ENCODE results near the gene HCRTR2.
"Not testable (repeated sequence)": the region's sequence is repeated elsewhere in the genome, so short reads cannot be mapped to it uniquely, and the experiment has no call there.

Gene HCRTR2

GRCh38 chr6:55174211-55175026, at the start of gene HCRTR2:
TSS of gene HCRTR2 (plus strand) at chr6:55174515. CDS start at chr6:55174588, 73 bp downstream.
- DNase-seq (ENCODE audit: low read depth in 2 of 2, low spot score in 1 of 2) = no peak

- DNase-seq (ENCODE audit: low read depth in 2 of 2, low spot score in 1 of 2) = no peak
Measured at GRCh38 chr6:55130806-55131324, 43.5 kb upstream of the HCRTR2 start.

GRCh38 chr6:55131616-55132015, 42.7 kb upstream of the HCRTR2 start:
- no peak for DNase-seq (ENCODE audit: low read depth in 2 of 2, low spot score in 1 of 2)

- DNase-seq (ENCODE audit: low read depth in 2 of 2, low spot score in 1 of 2) = no peak
Measured at GRCh38 chr6:55136916-55137315, 37.4 kb upstream of the HCRTR2 start.

- no peak for DNase-seq (ENCODE audit: low read depth in 2 of 2, low spot score in 1 of 2)
Measured at GRCh38 chr6:55137929-55138693, 36.2 kb upstream of the HCRTR2 start.

GRCh38 chr6:55141611-55142010, 32.7 kb upstream of the HCRTR2 start:
- no peak for DNase-seq (ENCODE audit: low read depth in 2 of 2, low spot score in 1 of 2)

GRCh38 chr6:55142610-55143009, 31.7 kb upstream of the HCRTR2 start:
- DNase-seq (ENCODE audit: low read depth in 2 of 2, low spot score in 1 of 2) = no peak

- no peak for DNase-seq (ENCODE audit: low read depth in 2 of 2, low spot score in 1 of 2)
Measured at GRCh38 chr6:55153284-55153683, 21.0 kb upstream of the HCRTR2 start.

- not testable (repeated sequence) for DNase-seq (ENCODE audit: low read depth in 2 of 2, low spot score in 1 of 2)
Measured at GRCh38 chr6:55158784-55159183, 15.5 kb upstream of the HCRTR2 start.

- no peak for DNase-seq (ENCODE audit: low read depth in 2 of 2, low spot score in 1 of 2)
Measured at GRCh38 chr6:55167860-55168259, 6.5 kb upstream of the HCRTR2 start.

- no peak for DNase-seq (ENCODE audit: low read depth in 2 of 2, low spot score in 1 of 2)
Measured at GRCh38 chr6:55175078-55176049, 1.0 kb downstream of the HCRTR2 start.

- DNase-seq (ENCODE audit: low read depth in 2 of 2, low spot score in 1 of 2) = no peak
Measured at GRCh38 chr6:55176958-55177357, 2.6 kb downstream of the HCRTR2 start.

GRCh38 chr6:55180258-55180657, 5.9 kb downstream of the HCRTR2 start:
- DNase-seq (ENCODE audit: low read depth in 2 of 2, low spot score in 1 of 2) = no peak

- no peak for DNase-seq (ENCODE audit: low read depth in 2 of 2, low spot score in 1 of 2)
Measured at GRCh38 chr6:55182016-55182650, 7.8 kb downstream of the HCRTR2 start.

GRCh38 chr6:55184782-55185530, 10.6 kb downstream of the HCRTR2 start:
- DNase-seq (ENCODE audit: low read depth in 2 of 2, low spot score in 1 of 2) = no peak

GRCh38 chr6:55198715-55199114, 24.4 kb downstream of the HCRTR2 start:
- no peak for DNase-seq (ENCODE audit: low read depth in 2 of 2, low spot score in 1 of 2)

- DNase-seq (ENCODE audit: low read depth in 2 of 2, low spot score in 1 of 2) = no peak
Measured at GRCh38 chr6:55199239-55199638, 24.9 kb downstream of the HCRTR2 start.

- no peak for DNase-seq (ENCODE audit: low read depth in 2 of 2, low spot score in 1 of 2)
Measured at GRCh38 chr6:55208478-55209458, 34.5 kb downstream of the HCRTR2 start.

GRCh38 chr6:55210952-55211351, 36.6 kb downstream of the HCRTR2 start:
- no peak for DNase-seq (ENCODE audit: low read depth in 2 of 2, low spot score in 1 of 2)

Measured in stimulated activated CD8-positive, alpha-beta memory T cell treated with anti-CD3 and anti-CD28 coated beads, Interleukin-4, amount 100 ng/mL, for 1 hour (primary cell).